COLO668 (cell line): ENCODE results near the gene FANCD2OS.
"Not testable (repeated sequence)": the region's sequence is repeated elsewhere in the genome, so short reads cannot be mapped to it uniquely, and the experiment has no call there.

Source experiments
- DNase-seq: peaks from one replicate; lab custom pipeline; 2025; ENCODE audit not compliant: unreplicated experiment; lab: John Stamatoyannopoulos, UW

Gene FANCD2OS

GRCh38 chr3:10108091-10108490 lies at the start of gene FANCD2OS:
Gene FANCD2OS, minus strand, starts transcription at chr3:10108255. Its CDS starts 3,481 bp downstream, at chr3:10104774.
- no peak for DNase-seq

- DNase-seq: no peak
Observed at GRCh38 chr3:10157031-10157430, 49.0 kb upstream of the FANCD2OS start.

GRCh38 chr3:10155658-10156057 lies 47.6 kb upstream of the FANCD2OS start:
- DNase-seq: no peak

DNA sequence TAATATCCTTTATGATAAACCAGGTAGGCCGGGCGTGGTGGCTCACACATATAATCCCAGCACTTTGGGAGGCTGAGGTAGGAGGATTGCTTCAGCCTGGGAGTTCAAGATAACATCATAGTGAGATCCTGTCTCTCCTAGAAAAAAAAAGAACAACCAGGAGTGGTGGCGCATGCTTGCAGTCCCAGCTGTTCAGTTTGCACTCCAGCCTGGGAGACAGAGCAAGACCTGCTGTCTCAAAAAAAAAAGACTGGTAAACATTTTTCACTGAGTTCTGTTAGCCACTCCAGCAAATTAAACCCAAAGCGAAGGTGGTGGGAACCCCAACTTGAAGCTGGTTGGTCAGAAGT lies 47.0 kb upstream of the FANCD2OS start:
- DNase-seq: no peak

DNA sequence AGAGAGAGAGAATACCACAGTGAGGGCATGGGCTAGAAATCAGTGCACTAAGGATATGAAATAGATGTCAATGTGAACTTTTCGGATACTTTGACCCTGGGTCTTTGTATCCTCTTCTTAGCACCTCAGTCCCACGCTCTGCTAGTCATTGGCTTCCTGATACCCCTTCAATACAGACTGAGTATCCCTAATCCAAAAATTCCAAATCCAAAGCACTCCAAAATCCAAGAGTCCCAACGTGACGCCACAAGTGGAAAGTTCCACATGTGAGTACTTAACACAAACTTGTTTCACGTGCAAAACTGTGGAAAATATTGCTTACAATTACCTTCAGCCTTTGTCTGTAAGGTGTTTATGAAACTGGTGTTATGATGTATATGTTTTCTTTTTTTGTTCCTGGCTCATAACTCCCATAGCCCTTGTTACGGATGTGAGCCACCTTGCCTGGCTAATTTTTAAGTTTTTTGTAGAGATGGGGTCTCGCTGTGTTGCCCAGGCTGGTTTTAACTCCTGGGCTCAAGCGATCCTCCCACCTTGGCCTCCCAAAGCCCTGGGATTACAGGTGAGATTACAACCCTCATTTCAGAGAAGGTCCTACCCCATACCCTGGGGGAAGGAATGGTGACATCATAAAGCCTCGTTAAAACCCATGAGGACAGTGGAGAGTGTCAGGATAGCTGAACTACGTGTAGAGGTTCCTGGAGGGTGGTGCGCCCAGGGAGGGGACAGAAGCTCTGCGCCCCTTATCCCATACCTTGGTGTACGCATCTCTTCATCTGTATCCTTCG lies 46.5 kb upstream of the FANCD2OS start:
- no peak for DNase-seq

GRCh38 chr3:10150987-10151386 lies 42.9 kb upstream of the FANCD2OS start:
- no peak for DNase-seq

DNA sequence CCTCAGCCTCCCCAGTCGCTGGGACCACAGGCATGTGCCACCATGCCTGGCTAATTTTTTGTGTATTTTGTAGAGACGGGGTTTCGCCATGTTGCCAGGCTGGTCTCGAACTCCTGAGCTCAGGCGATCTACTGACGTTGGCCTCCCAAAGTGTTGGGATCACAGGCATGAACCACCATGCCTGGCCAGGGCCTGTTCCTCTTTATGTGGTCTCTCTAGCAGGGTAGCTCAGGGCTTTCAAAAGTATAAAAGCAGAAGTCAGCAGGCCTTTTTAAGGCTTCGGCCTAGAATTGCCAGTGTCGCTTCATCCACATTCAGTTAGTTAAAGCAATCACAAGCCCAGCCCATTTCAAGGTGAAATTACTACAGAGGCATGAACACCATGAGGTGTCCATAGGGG lies 41.2 kb upstream of the FANCD2OS start:
- no peak for DNase-seq

DNA sequence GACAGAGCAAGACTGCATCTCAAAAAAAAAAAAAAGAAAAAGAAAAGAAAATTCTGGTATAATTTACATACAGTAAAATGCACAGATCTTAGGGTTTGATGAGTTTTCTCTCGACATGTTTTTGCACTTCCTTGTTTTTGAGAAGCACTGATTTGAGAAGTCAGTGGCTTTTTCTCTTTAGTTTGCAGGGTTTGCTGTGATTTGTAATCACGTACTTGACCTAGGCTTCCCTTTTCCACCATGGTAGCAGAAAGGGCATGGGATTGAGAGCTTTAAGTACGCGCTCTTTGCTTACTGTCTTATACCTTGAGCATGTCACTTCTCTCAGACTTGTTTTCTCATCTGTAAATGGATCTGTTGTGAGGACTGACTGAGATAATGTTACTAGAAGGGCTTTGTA lies 37.6 kb upstream of the FANCD2OS start:
- DNase-seq: no peak

DNA sequence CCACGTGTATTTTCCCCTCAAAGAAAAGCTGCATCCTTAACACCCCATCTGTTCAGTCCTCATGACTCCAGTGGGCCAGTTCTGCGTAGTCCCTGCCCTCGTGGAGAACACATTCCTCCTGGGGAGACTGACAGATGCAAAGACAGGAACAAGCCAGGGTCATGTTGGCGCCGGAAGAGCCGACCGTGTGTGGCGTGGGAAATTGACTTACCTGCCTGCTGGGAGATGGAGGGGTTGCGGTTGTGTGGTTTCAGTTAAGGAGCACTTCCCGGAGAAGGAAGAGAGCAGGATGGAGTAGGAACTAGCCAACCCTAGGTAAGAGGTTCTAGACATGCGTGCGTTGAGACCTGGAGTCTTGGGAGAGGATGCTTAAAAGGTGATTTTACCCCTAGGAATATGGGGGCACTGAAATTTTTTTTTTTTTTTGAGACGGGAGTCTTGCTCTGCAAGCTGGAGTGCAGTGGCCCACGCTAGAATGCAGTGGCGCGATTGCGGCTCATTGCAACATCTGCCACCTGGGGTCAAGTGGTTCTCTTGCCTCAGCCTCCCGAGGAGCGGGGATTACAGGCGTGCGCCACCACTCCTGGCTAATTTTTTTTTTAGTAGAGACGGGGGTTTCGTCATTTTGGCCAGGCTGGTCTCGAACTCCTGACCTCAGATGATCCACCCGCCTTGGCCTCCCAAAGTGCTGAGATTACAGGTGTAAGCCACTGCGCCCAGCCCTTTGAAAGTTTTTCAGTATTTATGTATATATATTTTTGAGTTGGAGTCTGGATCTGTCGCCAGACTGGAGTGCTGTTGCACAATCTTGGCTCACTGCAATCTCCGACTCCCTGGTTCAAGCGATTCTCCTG lies 34.9 kb upstream of the FANCD2OS start:
- peak; percentile 40 for DNase-seq

GRCh38 chr3:10140996-10141546 lies 33.0 kb upstream of the FANCD2OS start:
- no peak for DNase-seq

DNA sequence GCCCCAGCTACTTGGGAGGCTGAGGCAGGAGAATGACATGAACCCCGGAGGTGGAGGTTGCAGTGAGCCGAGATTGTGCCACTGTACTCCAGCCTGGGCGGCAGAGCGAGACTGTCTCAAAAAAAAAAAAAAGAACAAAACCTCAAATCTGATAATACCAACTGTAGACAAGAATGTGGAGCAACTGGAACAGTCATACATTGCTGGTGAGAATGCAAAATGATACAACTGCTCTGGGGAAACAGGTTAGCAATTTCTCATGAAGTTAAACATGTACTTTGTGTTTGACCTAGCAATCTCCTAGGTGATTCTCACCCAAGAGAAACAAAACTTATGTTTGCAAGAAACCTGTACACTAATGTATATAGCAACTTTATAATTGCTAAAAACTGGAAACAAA lies 29.1 kb upstream of the FANCD2OS start:
- no peak for DNase-seq

GRCh38 chr3:10136426-10137005 lies 28.5 kb upstream of the FANCD2OS start:
- no peak for DNase-seq

DNA sequence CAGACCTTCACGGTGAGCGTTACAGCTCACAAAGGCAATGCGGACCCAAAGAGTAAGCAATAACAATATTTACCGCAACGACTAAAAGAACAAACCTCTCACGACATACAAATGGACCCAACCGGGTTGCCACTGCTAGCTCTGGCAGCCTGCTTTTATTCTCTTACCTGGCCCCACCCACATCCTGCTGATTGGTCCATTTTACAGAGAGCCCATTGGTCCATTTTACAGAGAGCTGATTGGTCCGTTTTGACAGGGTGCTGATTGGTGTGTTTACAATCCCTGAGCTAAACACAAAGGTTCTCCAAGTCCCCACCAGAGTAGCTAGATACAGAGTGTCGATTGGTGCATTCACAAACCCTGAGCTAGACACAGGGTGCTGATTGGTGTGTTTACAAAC lies 27.8 kb upstream of the FANCD2OS start:
- DNase-seq: not testable (repeated sequence)

GRCh38 chr3:10122724-10123123 lies 14.7 kb upstream of the FANCD2OS start:
- no peak for DNase-seq

DNA sequence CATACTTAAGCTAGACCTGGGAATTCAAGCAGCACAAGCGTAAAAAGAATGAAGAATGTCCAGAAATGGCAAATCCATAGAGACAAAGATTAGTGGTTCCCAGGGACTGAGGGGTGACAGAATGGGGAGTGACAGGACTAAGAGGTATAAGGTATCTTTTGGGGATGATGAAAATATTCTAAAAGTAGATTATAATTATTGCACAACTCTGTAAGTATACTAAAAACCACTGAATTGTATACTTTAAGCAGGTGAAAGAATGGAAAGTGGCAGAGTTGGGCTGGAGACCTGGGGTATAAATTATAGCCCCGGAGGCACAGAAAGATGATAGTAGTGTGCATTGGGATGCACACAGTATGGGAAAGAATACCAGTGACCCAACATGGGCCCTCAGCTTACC lies 13.0 kb upstream of the FANCD2OS start:
- no peak for DNase-seq

- no peak for DNase-seq
Observed at GRCh38 chr3:10119376-10119775, 11.3 kb upstream of the FANCD2OS start.

DNA sequence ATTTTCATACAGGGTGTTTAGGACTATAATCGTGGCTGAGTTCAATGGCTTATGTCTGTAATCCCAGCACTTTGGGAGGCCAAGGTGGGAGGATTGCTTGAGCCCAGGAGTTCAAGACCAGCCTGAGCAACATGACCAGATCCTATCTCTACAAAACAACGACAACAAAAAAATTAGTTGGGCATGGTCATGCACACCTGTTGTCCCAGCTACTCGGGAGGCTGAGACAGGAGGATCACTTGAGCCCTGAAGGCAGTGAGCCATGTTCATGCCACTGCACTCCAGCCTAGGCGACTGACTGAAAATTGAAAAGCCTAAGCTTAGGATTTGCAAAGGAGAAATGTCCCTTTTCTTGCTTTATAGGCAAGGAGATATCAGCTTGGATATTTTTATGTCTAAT lies 8.9 kb upstream of the FANCD2OS start:
- DNase-seq: no peak

- DNase-seq: peak; percentile 26
Observed at GRCh38 chr3:10116138-10116460, 8.0 kb upstream of the FANCD2OS start.

DNA sequence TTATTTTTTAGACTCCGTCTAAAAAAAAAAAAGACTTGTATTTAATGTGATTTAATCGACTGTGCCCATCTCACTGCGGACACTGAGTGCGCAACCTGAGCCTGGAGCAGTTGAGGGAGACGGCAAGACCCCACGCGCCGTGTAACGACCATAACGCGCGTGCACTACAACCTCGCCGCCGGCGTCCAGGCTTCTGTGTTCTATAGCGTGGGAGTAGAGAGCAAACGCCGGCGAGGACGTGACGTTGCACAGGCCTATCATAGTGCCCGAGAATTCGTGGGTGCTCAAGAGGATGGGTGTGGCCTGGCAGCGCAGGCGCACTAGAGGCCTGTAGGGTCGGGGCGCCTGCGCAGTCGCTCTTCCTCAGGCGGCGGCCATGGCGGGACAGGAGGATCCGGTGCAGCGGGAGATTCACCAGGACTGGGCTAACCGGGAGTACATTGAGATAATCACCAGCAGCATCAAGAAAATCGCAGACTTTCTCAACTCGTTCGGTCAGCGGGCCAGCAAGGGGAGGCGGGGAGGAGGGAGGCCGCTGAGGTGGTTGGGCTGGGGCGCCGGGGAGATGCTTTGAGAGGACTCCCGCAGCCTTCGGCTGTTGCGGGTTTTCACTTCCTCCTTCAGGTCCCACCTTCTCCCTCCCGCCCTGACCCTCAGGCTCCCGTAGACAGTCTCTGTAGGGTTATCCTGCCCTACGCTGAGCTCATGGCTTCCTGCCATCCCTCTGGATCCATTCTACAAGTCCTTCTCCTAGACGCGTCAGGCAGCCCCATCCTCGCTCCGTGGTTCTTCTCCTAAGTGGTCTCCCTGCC lies 7.5 kb upstream of the FANCD2OS start, which contains the start of gene BRK1:
Gene BRK1, plus strand, starts transcription at position 350 of the 812 bp plus-strand sequence. Its CDS starts 27 bp downstream, at position 377.
- peak; percentile 93 for DNase-seq

DNA sequence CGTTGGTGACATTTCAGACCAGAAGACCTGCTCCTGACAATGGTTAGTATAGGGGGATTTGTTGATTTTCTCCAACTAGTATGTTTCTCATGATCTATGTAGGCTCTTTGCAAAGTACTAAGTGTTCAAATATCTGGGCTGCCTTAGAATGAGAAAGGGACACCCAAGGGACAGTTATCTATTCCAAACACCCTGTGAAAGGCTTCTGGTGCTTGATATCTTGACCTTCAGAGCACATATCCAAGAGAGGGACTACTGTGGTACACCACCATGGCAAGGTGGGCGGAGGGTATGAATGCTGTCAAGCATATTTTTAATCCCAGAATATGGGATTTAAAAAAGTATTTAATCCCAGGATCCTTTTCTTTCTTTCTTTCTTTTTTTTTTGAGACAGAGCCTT lies 1.1 kb downstream of the FANCD2OS start:
- DNase-seq: no peak

GRCh38 chr3:10099041-10099440 lies 9.0 kb downstream of the FANCD2OS start:
- DNase-seq: no peak
